ENCODE data around the gene PPP1R7. TPM values are rescaled to one million over a fixed set of nuclear protein-coding genes. Genes with fewer than 3 reads are reported as not detected.

PPP1R7 gene
- polyA plus RNA-seq, 1 donor from 2014 or later: 59.3 TPM

GRCh38 chr2:241218131-241219029, 68.1 kb downstream of the PPP1R7 start:
- TF ChIP-seq CTCF (IDR thresholded peaks at IDR 0.05; ENCODE audit: poor library complexity, severe bottlenecking) (peak; percentile 44), REST (IDR thresholded peaks at IDR 0.05; ENCODE audit: borderline replicate concordance) (no peak)
- Histone ChIP-seq H3K79me2 (replicated peaks; ENCODE audit: insufficient read depth, low read length) (no peaks in the 10 kb centered on the region), H3K27me3 (ENCODE audit: insufficient read depth, low read depth, low read length) (peaks cover 9% of the 10 kb centered on the region), H3K4me3 (ENCODE audit: low read length) (peak overlapping the region; percentile 58), H3K9me2 (ENCODE audit: insufficient read depth, low read length) (no peaks in the 10 kb centered on the region), H2AFZ (ENCODE audit: low read depth, low read length) (no peak overlapping the region), H3K36me3 (ENCODE audit: insufficient read depth, low read length) (no peaks in the 10 kb centered on the region), H3F3A (ENCODE audit: insufficient read depth, low read length, poor library complexity, severe bottlenecking) (no peaks in the 10 kb centered on the region), H3K4me2 (ENCODE audit: low read length) (no peak overlapping the region), H4K20me1 (ENCODE audit: insufficient read depth) (no peaks in the 10 kb centered on the region), H3K9ac (ENCODE audit: low read length) (no peak overlapping the region), H3K9me3 (ENCODE audit: low read length) (no peaks in the 10 kb centered on the region), H3K27ac (ENCODE audit: low read length) (no peak overlapping the region)

- H3K36me3 ChIP-seq (ENCODE audit: insufficient read depth, low read length): no peaks in the 10 kb centered on the region
- H3K4me3 ChIP-seq (ENCODE audit: low read length): peak overlapping the region; percentile 58
- no peak overlapping the region for H3K27ac ChIP-seq (ENCODE audit: low read length)
- H3K9ac ChIP-seq (ENCODE audit: low read length): no peak overlapping the region
- no peaks in the 10 kb centered on the region for H3K9me3 ChIP-seq (ENCODE audit: low read length)
- H2AFZ ChIP-seq (ENCODE audit: low read depth, low read length): no peak overlapping the region
- H3F3A ChIP-seq (ENCODE audit: insufficient read depth, low read length, poor library complexity, severe bottlenecking): no peaks in the 10 kb centered on the region
- H3K4me2 ChIP-seq (ENCODE audit: low read length): no peak overlapping the region
- no peak for TF ChIP-seq MXI1 (conservative IDR thresholded peaks at IDR 0.05; ENCODE audit: poor library complexity, severe bottlenecking)
- no peak for TF ChIP-seq POLR2AphosphoS5 (IDR thresholded peaks at IDR 0.05)
- TF ChIP-seq EZH2 (IDR thresholded peaks at IDR 0.05; ENCODE audit: borderline replicate concordance, insufficient read depth, low read length, poor library complexity, severe bottlenecking): no peak
- no peak for TF ChIP-seq CTCF (IDR thresholded peaks at IDR 0.05; ENCODE audit: poor library complexity, severe bottlenecking)
- TF ChIP-seq REST (IDR thresholded peaks at IDR 0.05; ENCODE audit: borderline replicate concordance): no peak
- TF ChIP-seq TAF1 (IDR thresholded peaks at IDR 0.05; ENCODE audit: low read depth): no peak
- TF ChIP-seq EP300 (conservative IDR thresholded peaks at IDR 0.05; ENCODE audit: poor library complexity, severe bottlenecking): no peak
- H3K79me2 ChIP-seq (replicated peaks; ENCODE audit: insufficient read depth, low read length): no peaks in the 10 kb centered on the region
- H3K27me3 ChIP-seq (ENCODE audit: insufficient read depth, low read depth, low read length): peaks cover 9% of the 10 kb centered on the region
- H3K9me2 ChIP-seq (ENCODE audit: insufficient read depth, low read length): no peaks in the 10 kb centered on the region
- H4K20me1 ChIP-seq (ENCODE audit: insufficient read depth): no peaks in the 10 kb centered on the region
Observed at GRCh38 chr2:241219030-241219382, 68.7 kb downstream of the PPP1R7 start.

All from neural cell (in vitro differentiated cells).